COLO829 (cell line): ENCODE results near the gene ILRUN.
"Not testable (repeated sequence)": the region's sequence is repeated elsewhere in the genome, so short reads cannot be mapped to it uniquely, and the experiment has no call there.

Experiments used
- DNase-seq: peaks from one replicate; pipeline ENCODE4 v3.0.0; 2012; ENCODE audit warnings: low spot score

Gene ILRUN

DNA sequence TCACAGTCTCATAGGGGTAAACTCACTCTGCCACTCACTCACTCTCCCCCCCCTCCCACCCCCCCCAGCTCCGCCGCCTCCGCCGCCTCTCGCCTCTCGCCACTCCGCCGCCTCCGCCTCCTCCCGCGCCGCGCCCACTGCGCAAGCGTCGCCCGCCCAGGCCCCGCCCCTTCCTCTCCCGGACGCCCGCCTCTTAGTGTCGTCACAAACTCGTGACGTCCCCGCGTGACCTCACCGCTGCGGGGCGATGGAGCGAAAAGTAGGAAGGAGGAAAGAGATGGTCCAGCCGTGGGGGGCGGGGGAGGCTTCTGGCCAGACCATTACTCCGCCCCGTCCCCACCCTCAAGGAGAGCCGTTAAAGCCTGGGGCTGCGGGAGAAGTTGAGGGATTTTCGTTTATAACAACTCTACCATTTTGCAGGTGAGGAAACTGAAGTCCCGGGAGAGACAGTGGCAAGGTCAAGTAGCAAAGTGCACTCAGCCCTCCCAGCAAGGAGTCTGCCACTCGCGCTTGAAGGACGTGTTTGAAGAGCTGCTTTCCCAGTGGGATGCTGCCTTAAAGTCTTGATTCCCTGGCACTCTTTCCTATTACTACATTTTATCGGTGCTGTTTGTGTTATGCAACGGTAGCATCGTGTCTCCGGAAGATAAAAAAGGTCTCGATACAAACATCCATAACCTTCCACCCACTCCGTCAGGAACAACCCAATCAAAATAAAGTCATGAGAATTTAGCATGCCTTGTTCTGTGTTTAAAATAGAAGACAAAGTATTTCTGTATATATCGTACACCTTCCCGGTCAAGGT lies at the start of gene ILRUN:
ILRUN (minus strand) TSS at position 29 of the 805 bp plus-strand sequence. CDS start 164 bp downstream, outside the sequence.
- DNase-seq, result peak; percentile 95

DNA sequence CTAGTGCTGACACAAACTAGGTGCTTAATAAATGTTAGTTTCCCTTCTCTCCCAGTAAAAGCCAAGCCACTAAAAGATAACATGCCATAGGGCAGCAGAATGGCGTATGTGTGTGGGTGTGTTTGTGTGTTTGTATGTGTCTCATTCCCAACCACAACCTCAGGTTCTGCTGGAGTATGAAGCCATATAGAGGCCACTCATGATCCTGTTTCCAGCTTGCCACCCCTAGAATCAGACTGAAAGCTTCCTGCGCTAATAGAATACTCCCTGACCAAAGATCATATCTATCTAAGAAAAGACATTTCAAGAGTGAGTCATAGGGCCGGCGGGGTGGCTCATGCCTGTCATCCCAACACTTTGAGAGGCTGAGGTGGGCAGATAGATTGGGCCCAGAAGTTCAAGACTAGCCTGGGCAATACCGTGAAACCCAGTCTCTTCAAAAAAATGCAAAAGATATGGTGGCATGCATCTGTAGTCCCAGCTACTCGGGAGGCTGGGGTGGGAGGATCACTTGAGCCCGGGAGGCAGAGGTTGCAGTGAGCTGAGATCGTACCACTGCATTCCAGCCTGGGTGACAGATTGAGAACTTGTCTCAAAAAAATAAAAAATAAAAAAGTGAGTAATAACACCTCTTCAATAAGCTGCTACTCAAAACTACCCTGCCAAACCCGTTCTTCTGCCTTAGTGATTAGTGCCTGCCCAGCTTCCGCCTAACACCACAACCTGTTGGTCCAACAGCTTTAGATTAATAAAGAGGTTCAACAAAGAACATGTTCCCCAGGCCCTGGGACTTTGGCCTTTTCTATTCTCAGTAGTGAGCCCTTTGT lies 48.9 kb upstream of the ILRUN start:
- DNase-seq, result no peak

DNA sequence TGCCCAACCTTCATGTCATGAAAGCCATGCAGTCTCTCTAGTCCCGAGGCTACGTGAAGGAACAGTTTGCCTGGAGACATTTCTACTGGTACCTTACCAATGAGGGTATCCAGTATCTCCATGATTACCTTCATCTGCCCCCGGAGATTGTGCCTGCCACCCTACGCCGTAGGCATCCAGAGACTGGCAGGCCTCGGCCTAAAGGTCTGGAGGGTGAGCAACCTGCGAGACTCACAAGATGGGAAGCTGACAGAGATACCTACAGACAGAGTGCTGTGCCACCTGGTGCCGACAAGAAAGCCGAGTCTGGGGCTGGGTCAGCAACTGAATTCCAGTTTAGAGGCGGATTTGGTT lies 47.7 kb upstream of the ILRUN start:
- not testable (repeated sequence) for DNase-seq

DNA sequence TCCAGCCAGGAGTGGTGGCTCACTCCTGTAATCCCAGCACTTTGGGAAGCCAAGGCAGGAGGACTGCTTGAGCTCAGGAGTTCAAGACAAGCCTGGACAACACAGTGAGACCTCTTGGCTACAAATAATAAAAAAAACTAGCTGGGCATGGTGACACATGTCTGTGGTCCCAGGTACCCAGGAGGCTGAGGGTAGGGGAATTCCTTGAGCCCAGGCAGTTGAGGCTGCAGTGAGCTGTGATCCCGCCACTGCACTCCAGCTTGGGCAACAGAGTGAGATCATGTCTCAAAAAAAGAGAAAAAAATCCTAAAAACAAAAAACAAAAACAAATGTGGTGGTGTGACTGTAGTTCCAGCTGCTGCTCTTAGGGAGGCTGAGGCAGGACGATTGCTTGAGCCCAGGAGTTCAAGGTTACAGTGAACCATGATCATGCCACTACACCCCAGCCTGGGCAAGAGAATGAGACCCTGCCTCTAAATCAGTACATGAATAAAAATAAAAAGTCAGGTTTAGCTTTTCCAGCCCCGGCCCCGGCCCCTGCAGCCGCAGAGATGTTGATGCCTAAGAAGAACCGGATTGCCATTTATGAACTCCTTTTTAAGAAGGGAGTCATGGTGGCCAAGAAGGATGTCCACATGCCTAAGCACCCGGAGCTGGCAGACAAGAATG lies 47.2 kb upstream of the ILRUN start:
- DNase-seq, result no peak

DNA sequence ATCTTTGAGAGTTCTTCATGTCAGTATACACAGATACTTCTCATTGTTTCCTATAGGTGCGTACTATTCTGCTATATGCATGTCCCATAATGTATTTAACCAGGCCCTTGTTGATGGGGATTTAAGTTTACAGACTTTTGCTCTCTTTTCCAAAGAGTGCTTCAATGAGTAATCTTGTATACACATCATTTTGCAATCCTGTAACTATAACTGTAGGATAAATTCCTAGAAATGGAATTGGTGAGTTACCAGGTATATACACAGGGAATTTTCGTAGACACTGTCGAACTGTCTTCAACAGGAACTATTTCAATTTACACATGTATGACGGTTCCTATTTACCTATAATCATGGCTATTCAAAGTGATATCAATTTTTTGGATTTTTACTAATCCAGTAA lies 45.5 kb upstream of the ILRUN start:
- DNase-seq, result no peak

DNA sequence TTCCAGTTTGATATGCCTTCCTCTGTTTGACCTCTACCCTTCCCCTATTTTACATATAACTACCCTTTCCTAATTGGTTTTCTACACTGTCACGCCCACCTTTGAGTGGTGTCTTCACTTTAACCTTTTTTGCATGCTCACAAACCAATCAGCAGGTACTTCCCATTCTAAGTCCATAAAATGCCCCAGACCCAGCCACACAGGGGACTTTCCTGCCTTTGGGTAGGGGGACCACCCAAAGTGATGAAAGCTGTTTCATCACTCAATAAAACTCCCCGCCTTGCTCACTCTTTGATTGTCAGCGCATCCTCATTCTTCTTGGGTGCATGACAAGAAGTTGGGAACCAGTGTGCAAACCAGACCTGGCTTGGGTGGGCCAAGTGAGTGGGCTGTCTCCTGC lies 40.3 kb upstream of the ILRUN start:
- DNase-seq, result no peak

DNA sequence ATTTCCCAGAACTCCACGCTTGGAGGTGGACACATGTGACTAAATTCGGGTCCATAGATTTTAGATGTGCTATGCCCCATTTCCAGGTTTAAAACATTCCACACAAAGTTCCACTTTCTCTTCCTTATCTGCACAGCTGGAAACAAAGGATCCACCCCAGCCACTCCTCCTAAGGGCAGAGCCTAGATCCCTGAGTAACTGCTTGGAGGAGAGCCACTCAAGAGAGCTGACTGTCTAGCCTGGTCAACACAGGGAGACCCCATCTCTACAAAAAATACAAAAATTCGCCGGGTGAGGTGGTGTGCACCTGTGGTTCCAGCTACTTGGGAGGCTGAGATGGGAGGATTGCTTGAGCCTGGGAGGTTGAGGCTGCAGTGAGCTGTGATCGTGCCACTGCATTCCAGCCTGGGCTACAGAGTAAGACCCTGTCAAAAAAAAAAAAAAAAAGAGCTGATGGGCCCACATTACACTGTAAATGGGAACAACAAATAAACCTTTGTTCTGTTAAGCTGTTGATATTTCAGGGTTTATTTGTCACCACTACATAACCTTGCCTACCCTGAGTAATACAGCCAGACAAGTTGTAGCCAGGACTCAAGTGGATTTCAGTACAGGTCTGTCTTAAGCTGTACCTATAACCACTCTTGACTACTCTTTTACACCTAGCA lies 35.0 kb upstream of the ILRUN start:
- DNase-seq, result peak; percentile 41

DNA sequence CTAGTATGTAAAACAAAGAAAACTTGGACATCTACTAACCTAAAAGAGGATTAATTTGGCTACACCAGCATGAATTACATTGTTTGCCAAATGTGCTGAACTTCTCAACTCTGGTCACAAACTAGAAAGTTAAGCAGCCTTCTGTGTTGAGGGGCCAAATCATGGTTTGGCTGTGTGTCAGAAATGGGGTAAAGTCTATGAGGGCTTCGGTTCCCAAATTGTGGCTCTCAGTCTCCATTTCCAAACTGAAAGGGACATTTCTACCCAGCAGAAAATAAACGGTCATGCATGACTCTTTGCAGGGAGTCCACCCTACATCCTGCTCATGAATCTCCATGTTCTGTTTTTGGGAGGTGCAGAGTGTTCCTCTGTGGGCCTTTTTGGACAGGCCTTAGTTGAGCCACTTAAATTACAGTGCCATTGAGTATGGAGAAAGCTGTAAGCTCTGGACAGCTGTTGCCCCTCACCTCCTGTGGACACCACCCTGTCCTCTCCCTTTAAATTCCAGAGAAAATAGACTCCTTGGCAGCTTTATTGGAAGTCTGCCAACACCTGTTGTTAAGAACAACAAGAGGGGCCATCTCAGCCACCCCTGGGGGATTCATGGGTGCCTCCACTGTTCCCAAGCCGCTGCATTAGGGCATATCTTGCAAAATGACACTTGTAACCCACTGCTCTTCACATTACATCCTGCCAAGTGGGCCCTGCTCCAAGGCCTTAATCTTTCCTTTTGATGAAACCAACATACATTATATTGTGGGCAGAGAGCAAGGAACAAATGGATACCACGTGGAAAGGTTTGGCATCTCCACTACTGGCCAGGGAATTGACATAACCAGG lies 33.3 kb upstream of the ILRUN start:
- DNase-seq, result no peak

DNA sequence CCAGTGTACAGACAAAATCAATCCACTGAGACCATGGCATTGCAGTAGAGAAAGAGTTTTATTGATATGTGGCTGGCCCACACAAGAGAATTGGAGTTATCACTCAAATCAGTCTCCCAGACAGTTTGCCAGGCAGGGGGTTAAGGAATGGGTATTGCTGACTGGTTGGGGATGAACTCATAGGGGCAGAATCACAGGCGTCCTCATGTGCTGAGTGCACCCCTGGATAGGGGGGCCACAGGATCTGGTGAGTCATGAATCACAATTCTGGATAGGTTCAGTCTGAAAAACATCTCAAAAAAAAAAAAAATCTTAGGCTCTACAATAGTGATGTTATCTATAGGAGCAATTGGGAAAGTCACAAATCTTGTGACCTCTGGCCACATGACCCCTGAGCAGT lies 29.5 kb upstream of the ILRUN start:
- DNase-seq, result no peak

DNA sequence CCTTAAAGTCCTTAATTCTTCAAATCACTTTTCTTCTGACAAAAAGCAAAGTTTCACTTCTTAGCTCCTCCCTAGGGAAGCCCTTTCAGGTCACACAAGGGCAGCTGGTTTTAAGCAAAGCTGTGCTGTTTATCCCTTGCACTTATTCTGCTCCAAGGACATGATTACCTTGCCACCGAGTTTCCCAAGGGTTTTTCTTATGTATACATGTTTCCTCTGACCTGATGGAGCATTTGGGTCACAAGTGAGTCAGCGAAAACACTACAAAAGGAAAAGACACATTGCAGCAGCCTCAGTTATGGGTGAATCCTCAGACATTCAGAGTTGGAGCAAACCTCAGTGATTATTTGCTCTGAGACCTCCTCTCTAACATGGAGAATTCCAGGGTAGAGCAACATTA lies 26.6 kb upstream of the ILRUN start:
- DNase-seq, result no peak

DNA sequence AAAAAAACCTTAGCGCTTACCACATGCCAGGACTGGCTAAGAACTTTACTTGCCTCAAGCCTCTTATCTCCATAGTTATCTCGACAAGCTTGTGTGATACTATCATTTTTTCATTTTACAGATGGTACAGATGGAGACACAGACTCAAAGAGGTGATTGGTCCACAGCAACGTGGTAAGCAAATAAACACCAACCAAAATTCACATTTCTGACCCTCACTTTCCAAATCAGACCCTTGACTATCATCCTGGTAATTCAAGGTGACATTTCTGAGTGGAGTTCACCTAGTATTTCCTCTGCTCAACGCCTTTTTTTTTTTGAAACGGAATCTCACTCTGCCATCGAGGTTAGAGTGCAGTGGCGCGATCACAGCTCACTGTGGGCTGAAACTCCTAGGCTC lies 25.9 kb upstream of the ILRUN start:
- no peak for DNase-seq

DNA sequence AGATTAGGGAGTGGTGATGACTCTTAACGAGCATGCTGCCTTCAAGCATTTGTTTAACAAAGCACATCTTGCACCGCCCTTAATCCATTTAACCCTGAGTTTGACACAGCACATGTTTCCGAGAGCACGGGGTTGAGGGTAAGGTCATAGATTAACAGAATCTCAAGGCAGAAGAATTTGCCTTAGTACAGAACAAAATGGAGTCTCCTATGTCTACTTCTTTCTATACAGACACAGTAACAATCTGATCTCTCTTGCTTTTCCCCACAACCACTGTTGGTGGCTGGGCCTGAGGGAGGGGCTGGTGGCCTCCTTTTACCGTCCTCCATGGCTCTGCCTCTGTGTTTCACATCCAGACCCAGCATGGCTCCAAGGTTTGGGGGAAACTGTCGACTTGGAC lies 23.6 kb upstream of the ILRUN start:
- DNase-seq, result not testable (repeated sequence)

DNA sequence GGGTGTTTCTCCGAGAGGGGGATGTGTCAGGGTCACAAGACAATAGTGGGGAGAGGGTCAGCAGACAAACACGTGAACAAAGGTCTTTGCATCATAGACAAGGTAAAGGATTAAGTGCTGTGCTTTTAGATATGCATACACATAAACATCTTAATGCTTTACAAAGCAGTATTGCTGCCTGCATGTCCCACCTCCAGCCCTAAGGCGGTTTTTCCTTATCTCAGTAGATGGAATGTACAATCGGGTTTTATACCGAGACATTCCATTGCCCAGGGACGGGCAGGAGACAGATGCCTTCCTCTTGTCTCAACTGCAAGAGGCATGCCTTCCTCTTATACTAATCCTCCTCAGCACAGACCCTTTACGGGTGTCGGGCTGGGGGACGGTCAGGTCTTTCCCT lies 23.1 kb upstream of the ILRUN start:
- DNase-seq, result not testable (repeated sequence)

DNA sequence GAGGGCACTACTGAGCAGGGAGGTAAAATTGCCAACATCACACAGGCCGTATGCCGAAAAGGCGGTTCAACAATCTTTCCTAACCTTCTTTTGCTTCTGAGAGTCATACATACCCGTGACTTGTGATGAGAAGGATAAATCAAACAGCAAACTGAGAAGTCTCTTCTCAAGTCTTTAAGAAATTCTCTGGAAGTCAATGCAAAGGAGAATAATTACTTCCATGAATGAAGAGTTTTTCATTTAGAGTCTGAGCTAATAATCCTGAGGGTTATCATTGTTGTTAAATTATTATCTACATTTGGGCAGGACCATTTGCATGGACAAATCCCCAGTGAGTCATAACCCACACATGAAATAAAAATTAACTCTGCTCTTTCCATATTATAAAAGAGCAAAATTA lies 22.4 kb upstream of the ILRUN start:
- no peak for DNase-seq

DNA sequence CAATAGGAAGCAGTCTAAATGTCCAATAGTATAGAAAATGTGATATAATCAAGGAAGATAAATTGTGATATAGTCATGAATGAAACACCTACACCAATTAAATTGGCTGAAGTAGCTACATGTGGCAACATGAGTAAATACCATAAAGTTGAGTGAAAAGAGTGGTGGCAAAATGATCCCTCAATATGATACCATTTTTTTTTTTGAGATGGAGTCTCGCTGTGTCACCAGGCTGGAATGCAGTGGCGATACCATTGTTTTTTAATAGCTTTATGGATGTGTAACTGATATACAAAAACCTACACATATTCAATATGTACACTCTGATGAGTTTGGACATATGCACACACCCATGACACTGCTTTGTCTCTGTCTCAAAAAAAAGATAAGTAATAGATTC lies 20.9 kb upstream of the ILRUN start:
- no peak for DNase-seq

DNA sequence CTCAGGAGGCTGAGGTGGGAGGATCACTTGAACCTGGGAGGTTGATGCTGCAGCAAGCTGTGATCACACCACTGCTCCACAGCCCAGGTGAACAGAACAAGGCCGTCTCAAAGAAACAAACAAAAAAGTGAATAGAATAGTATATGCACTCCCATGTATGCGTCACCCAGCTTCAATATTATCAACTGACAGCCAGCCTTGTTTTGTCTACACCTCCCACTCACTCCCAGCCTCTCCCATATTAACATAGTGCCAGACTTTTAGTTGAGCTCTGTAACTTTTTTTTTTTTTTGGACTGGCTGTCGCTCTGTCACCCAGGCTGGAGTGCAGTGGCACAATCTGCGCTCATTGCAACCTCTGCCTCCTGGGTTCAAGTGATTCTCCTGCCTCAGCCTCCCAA lies 18.1 kb upstream of the ILRUN start:
- no peak for DNase-seq

DNA sequence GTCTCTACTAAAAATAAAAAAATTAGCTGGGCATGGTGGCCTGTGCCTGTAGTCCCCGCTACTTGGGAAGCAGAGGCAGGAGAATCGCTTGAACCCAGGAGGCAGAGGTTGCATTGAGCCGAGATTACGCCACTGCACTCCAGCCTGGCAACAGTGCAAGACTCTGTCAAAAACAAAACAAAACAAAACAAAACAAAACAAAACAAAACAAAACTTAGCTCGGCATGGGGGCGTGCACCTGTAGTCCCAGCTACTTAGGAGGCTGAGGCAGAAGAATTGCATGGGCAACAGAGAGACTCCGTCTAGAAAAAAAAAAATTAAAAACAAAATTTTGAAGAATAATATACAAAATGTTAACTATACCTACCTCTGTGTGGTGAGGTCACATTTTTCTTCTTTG lies 16.3 kb upstream of the ILRUN start:
- DNase-seq, result not testable (repeated sequence)

DNA sequence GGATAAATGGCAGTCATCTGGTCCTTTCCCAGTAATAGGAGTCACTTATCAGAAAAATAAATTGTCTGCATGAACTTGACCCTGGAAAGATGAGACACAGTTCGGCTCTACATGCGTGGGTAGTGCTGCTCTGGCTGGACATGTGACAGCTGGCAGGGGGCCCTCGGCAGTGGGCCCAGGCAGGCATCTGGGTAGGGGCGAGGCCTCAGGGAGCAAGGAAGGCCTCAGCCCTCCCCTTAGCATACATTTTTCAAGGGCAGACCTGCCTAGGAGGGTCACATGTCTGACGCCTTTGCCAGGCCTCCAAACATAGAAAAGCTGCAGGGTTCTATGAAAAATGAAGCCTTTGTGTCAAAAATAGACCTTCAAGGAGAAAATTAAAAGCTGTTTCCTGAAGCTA lies 12.8 kb upstream of the ILRUN start:
- DNase-seq, result peak; percentile 76

DNA sequence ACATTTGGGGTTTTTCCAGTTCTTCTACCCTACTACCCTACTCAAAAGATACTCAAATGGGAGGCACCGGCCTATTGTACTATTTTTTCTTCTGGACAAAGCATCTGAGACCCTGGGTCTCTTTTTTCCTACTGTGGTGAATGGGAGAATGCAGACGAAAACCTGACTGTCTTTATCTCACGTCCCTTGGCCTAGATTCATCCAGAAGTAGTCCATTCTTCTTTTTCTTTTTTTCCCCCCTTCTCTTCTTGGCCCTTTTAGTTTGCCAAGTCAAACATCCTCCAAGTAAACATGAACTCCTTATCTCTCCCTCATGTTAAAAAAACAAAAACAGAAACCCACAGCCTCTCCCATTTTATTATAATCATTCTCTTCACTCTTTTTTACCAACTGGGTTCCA lies 8.7 kb upstream of the ILRUN start:
- no peak for DNase-seq

DNA sequence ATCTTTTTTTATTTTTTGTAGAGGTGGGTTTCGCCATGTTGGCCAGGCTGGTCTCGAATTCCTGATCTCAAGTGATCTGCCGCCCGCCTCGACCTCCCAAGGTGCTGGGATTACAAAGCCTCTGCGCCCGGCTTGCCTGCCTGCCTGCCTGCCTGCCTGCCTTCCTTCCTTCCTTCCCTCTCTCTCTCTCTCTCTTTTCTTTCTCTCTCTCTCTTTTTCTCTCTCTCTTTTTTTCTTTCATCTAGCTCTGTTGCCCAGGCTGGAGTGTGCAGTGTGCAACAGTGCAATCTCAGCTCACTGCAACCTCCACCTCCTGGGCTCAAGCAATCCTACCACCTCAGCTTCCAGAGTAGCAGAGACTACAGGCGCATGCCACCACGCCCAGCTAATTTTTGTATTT lies 4.6 kb upstream of the ILRUN start:
- DNase-seq, result no peak

DNA sequence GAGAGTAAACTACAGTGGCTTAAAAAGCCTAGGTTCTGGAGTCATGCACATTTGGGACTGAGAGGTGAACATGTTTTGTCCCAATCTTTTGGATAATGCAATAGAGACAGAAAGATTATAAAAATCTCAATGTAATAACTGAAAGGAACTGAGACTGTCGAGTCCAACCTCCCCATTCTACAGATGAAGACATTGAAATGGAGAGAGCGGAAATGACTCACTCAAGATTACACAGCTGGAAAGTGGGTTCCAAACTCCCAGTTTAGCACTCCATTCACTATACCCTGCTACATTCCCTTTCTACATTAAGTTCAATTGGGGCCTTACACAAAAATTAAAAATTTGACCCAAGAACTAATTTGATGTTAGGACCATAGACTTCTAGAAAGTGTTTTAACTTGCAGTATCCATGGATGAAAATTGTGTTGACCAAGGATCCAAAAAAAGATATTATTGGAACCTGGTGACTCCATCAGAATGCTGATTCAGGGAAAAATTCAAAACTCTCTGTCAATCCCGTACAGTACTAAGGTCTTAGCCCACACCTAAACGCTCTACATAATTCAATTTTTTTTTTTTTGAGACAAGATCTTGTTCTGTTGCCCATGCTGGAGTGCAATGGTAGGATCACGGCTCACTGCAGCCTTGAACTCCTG lies 1.5 kb upstream of the ILRUN start:
- no peak for DNase-seq
